D721Med (cell line): ENCODE results near the gene HOXB3.

ENCODE experiments used
- DNase-seq: peaks from one replicate; pipeline ENCODE4 v3.0.0; 2011; ENCODE audit warnings: low spot score; ENCODE audit not compliant: insufficient read length
- FAIRE-seq: peaks from 2 replicates; lab custom pipeline; 2011; peaks lifted over from hg19 to GRCh38; lab: Jason Lieb, UNC
- TF ChIP-seq, protein P1 (sequence below): IDR thresholded peaks from 2 replicates; pipeline ENCODE4 v1.5.1; 2012; ENCODE audit warnings: mild to moderate bottlenecking, control low read depth; ENCODE audit not compliant: insufficient read depth; ENCODE audit errors: missing control alignments

HOXB3 gene

GRCh38 chr17:48553190-48553547 is 36.9 kb downstream of the HOXB3 start:
- DNase-seq (no peak), FAIRE-seq (no peak)
- TF ChIP-seq, protein P1, sequence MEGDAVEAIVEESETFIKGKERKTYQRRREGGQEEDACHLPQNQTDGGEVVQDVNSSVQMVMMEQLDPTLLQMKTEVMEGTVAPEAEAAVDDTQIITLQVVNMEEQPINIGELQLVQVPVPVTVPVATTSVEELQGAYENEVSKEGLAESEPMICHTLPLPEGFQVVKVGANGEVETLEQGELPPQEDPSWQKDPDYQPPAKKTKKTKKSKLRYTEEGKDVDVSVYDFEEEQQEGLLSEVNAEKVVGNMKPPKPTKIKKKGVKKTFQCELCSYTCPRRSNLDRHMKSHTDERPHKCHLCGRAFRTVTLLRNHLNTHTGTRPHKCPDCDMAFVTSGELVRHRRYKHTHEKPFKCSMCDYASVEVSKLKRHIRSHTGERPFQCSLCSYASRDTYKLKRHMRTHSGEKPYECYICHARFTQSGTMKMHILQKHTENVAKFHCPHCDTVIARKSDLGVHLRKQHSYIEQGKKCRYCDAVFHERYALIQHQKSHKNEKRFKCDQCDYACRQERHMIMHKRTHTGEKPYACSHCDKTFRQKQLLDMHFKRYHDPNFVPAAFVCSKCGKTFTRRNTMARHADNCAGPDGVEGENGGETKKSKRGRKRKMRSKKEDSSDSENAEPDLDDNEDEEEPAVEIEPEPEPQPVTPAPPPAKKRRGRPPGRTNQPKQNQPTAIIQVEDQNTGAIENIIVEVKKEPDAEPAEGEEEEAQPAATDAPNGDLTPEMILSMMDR, result no peak

DNA sequence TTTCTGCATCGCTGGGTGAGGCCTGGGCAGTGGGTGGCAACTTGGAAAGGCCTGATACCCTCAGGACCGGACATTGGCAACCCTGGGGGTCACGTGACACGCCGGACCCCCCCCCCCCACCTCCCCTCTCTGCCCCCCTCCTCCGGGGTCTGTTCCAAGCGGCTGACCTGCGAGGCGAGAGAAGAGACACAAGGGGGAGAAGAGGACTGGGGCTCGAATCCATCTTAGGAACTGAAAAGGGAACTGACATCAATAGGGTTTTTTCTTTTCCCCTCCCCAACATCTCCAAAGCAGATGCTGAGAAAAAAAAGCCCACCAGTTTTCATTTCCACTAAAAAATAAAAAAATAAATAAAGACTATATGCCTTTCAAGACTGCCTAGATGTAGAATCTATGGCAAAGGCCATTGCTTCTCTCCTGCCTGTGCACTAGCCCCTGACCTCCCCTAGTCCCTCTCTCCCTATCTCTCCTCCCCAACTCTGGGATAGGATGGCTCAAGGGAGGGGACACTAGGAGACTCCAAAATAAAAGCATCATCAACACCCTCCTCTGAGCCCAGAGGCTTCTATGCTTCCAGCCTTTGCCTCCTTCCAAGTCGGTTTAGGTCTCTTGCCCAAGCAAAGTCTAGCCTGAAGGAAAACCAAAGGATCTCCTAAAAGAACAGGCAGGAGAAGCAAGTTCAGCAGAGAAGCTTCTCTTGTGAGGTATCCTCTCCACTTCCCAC is 37.4 kb downstream of the HOXB3 start:
- FAIRE-seq (no peak), DNase-seq (no peak)
- TF ChIP-seq, protein P1, result no peak

DNA sequence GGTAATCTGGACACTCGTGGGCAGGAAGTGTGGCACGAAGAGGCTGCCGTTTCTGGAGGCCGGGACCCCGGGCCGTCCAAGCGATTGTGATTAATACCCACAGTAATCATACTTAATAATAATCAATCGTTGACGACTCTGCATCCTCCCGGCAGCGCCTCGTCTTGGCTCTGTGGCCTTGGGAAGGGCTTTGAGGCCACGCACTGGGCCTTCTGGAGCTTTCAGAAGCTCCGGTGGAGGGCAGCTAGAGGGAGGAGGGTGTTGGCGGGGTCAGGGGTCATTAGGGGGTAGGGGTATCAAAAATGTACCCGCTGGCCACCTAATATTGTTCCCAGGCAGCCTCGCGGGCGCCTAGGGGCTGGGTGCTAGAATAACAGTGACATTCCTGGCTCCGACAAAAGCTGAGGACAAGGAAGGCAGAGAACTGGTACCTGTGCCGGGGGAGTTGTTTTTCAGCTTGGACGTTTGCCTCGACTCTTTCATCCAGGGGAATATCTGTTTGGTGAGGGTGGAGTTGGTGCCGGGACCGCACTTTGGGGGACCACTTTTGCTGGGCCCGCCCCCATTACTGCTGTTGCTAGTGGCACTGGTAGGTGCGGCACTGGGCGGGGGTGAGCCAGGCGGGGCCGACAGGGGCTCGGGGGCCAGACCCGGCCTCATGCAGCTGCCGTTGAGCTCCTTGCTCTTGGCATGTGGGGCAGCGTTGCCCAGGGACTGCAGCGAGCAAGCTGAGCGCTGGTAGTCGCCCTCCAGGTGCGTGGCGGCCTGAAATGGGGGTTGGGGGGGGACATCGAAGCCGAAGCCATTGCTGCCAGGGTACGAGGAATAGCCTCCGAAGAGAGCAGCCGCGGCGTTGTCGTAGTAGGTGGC is 38.2 kb downstream of the HOXB3 start:
- no peak for DNase-seq
- FAIRE-seq, result no peak
- TF ChIP-seq, protein P1, result no peak

GRCh38 chr17:48551214-48551555 is 38.9 kb downstream of the HOXB3 start:
- TF ChIP-seq, protein P1, result no peak
- DNase-seq (no peak), FAIRE-seq (no peak)

DNA sequence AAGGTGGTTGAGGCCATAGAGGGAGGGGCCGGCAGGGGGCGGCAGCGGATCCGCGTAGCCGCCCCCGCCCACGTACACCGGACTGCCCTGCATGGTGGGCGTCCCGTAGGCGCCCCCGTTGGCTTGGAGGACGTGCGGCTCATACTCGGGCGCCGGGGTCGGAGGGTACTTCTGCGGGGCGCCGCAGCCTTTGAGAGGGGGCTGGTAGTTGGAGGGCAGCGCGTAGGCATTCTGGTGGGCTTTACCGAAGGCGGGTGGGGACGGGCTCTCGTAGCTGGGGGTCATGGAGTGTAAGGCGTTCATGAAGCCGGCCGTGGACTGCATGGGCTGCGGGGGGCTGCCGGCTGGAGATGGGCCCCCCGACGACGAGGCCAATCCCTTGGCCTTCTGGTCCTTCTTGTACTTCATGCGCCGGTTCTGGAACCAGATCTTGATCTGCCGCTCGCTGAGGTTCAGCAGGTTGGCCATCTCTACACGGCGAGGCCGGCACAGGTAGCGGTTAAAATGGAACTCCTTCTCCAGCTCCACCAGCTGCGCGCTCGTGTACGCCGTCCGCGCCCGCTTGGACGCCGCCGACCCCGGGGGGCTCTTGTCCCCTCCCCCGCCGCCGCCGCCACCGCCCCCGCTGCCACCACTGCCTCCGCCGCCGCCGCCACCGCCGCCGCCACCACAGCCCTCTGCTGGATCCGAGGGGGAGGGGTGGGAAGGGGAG is 39.4 kb downstream of the HOXB3 start:
- DNase-seq (no peak), FAIRE-seq (no peak)
- TF ChIP-seq, protein P1, result no peak

GRCh38 chr17:48549914-48550501 is 40.0 kb downstream of the HOXB3 start:
- TF ChIP-seq, protein P1, result no peak
- no peak for FAIRE-seq
- DNase-seq, result no peak
